Fibroblast of skin of scalp (primary cell): Measurements from ENCODE around the gene SNORC.

Experiments used
- DNase-seq: peaks from one replicate; pipeline ENCODE4 v3.0.0-alpha.2; 2013

SNORC gene

GRCh38 chr2:232927793-232928550 lies 57.9 kb downstream of the SNORC start:
- DNase-seq, result no peak
